ENCODE results near the gene TBX21.
"Not testable (repeated sequence)": the region's sequence is repeated elsewhere in the genome, so short reads cannot be mapped to it uniquely, and the experiment has no call there.

Gene TBX21

DNA sequence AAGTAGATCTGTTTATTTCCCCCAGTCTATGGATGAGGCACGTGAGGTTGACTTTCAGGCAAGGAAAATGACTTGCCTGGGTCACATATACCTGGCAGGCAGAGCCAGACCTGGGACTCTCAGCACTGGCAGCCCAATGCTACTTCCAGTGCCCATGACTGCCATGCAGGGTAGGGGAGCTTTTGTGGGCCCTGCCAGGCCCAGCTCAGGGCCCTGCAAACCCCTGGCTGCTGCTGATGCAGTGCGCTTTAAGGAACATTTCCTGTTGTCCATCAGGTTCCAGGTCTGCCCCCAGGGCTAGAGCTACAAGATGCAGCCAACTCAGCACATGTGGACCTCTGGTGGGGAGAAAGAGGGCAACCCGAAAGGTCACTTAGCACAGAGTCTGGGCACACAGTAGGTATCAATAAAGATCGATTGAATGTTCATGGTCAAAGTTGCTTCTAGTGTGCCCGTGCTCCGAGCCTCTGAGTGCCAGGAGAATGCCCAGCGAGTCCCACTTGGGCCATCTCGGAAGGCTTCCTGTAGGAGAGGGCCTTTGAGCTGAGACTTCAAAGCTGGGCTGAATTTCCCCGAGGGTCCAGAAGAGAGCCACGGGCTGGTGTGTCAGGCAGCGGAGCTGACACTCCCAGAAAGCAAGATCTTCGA lies 513 bp upstream of the TBX21 start:
- DNase-seq (ENCODE audit: low spot score), result no peak

DNA sequence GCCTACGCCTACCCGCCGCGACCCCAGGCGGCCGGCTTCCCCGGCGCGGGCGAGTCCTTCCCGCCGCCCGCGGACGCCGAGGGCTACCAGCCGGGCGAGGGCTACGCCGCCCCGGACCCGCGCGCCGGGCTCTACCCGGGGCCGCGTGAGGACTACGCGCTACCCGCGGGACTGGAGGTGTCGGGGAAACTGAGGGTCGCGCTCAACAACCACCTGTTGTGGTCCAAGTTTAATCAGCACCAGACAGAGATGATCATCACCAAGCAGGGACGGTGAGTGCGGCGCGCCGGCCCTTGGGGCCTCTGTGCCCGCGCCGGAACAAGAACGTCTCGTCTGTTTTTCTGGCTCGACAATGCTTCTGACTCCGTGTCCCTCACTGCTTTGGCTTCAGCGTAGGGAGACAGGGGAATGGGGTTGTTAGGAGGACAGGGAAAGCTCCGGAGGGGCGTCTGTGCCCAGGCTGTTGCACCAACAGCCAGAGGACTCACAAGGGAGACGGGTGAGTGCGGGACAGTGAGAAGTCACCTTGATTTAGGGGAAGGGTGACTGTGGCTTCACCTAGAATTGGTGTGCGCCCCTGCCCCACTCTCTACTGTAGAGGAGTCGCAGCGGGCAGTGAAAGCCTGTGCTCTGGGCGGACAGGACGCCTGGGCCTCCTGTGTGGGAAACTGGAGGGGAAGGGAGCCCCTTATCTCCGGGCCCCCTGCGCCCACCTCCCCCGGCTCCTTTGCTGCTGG lies 806 bp downstream of the TBX21 start:
- no peak for DNase-seq (ENCODE audit: low spot score)

DNA sequence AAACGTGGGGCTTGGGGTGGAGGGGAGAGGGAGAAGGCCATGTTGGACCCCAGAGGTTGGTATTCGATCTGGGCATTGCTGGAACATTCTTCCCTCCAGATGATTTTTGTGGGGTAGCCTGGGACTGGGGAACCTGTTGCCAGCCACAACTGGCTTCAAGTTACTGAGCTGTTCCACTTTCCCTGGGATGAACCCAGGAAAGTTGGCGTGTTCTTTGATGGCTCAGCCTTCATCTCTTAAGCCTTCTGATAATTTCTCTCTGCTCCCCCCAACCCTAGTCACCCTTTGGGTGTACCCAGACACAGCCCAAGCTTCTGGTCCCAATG lies 2.1 kb downstream of the TBX21 start:
- DNase-seq (ENCODE audit: low spot score), result no peak

DNA sequence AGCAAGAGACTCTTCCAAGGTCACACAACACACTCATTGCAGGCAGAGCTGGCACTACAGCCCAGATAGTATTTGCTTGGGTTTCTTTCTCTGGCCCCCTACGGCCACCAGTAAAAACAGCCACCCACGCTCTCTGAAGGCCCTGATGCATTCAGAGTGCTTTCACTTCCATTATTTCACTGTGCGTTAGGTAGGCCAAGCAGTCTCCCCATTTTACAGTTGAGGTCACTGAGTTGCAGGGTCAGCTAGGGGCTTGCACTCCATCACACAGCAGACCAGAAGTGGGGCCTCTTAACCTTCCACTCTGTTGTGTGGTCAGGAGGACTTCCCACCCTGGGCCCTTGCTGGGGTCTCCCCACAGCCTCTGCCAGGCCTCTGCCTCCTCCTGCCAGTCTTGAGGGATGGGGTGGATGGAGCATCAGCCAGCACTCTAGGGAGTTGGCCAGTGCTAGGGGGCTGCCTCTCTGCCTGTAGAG lies 2.5 kb downstream of the TBX21 start:
- DNase-seq (ENCODE audit: low spot score), result no peak

DNA sequence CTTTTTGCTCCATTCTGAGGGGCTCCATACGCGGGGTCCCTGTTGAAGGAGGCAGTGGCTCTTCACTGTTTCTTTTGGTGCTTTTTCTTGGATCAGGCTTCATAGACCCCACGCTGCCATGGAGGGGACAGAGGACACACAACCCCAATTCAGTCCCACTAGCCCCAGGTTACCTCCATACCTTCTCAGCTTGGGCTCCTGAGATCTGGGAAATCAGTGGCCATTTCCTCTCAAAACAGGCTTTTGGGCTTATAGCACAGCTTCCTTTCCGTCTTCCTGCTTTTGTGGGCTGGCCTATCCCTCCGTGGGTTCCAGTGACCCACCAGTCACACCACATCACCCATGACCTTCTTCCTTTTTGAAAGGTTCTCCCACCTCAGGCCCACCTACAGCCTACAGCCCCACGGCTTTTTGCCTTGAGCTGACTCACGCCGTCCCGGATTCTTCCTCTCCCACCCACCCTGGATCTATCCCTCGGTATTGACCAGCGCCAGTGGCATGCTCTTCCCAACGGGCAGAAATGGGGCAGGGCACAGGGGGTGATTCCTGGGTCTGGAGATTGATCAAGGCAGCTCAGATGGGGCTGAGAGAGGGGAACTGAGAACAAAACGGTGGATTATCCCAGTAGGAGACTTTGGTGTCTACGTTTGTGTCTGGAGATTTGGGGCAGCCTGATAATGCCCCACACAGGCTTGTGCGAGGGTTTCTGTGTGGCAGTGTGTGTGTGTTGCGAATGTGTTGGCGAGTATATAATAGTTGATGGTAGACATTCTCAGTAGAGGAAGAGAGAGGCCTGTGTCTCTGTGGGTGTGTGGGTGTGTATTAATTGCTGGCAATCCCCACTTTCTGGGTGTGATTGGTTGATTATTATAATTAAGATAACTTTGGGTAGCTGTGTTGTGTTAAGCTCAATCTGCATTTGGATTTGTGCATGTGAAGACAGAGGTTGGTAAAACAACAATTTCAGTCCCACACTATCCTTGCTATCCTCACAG lies 3.8 kb downstream of the TBX21 start:
- DNase-seq (ENCODE audit: low spot score), result no peak

DNA sequence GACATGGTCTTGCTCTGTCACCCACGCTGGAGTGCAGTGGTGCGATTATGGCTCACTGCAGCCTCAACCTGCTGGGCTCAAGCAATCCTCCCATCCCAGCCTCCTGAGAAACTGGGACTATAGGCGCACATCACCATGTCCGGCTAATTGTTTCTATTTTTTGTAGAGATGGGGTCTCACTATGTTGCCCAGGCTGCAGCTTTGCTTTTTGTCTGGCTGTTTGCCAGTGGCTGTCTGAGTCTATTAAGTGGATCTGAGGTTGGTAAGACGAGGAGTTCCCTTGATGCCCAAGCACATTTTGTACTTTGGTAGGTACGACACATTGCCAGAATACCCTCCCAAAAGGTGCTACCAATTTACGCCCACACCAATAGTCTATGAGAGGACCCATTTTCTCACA lies 5.1 kb downstream of the TBX21 start:
- DNase-seq (ENCODE audit: low spot score), result no peak

DNA sequence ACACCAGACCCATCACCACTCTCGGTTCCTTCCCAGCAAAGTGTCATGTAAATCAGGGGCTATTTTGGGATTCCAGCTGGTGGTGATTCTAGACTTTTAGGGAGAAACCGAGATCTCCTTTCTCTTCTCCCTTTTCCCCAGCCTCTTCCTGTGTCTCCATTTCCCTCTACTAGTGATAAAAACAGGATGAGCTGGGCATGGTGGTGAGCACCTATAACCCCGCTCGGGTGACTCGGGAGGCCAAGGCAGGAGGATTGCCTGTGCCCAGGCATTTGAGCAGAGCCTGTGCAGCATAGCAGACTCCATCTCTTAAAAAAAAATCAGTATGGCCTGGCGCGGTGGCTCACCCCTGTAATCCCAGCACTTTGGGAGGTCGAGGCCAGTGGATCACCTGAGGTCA lies 6.1 kb downstream of the TBX21 start:
- DNase-seq (ENCODE audit: low spot score), result no peak

DNA sequence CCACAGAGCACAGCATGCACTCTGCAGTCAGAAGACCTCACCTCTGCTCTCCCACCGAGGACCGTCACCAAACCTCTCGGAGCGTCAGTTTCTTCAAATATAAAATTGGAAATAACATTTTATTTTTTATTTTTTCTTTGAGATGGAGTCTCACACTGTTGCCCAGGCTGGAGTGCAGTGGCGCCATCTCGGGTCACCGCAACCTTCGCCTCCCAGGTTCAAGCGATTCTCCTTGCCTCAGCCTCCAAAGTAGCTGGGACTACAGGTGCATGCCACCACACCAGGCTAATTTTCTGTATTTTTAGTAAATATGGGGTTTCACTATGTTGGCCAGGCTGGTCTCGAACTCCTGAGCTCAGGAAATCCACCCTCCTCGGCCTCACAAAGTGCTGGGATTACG lies 6.9 kb downstream of the TBX21 start:
- DNase-seq (ENCODE audit: low spot score), result not testable (repeated sequence)

DNA sequence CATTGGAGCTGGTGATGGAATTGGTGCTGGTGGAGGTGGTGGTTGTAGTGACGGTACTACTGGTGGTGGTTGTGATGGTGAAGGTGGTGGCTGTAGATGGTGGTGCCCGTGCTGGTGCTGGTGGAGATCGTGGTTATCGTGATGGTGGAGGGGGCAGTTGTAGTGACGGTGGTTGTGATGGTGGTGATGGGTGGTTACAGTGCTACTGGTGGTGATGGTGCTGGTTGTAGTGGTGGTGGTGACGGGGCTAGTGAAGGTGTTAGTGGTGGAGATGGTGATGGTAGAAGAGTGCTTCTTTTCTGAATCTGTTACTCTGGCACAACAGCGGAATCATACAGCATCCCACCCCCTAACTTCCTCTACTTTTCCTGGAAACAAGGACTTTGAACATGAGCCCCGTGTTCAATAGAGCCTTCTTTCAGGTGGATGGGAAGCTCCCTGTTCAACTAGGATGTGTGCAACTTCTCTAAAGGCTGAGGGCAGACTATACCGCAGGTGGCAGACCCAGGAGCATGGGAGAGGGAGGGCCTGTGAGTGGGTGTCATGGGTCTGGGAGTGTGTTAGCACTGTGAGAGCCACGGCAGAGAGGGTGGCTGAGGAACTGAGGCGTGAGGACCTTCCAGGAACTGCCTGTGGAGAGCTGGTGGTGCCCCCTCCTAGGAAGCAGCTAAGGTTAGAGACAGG lies 8.2 kb downstream of the TBX21 start:
- no peak for DNase-seq (ENCODE audit: low spot score)

DNA sequence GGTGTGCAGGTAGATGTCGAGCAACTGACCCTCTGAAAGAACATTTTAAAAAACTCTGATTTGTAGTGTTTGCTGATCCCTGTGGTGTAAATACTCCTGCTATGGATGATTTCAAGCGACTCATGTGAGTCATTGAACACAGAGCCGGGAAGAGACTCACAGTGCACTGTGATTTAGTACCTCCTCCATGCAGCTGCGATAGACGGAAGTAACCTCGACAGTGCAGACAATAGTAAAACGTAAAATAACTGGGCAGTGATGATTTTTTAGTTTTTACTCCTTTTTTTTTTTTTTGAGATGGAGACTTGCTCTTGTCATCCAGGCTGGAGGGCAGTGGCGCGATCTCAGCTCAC lies 8.7 kb downstream of the TBX21 start:
- DNase-seq (ENCODE audit: low spot score), result no peak

DNA sequence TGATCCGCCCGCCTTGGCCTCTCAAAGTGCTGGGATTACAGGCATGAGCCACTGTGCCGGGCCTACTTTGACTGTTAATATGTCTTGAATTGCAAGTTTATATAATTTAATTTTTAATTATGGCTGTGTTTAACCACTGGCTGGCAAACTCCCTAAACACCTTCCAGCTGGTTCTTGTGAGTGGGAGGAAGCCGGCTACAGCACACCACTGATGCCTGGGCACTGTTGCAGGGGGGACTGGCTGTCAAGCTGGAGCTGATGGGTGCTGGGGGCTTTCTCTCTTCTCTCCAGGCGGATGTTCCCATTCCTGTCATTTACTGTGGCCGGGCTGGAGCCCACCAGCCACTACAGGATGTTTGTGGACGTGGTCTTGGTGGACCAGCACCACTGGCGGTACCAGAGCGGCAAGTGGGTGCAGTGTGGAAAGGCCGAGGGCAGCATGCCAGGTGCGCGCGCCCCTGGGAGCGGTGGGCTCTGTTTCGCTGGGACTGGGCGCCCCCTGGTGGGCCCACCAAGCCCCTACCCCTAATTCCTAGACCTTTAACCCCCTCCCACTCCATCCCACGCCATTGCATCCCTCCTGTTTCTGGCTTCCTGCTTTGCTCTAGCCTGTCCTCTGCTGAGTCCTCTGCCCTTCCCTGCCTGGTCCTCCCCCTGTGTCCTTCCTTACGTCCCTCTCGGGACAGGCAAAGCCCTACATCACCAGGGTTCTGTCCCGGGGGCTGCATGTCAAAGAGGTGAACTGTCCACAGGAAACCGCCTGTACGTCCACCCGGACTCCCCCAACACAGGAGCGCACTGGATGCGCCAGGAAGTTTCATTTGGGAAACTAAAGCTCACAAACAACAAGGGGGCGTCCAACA lies 9.5 kb downstream of the TBX21 start:
- no peak for DNase-seq (ENCODE audit: low spot score)

DNA sequence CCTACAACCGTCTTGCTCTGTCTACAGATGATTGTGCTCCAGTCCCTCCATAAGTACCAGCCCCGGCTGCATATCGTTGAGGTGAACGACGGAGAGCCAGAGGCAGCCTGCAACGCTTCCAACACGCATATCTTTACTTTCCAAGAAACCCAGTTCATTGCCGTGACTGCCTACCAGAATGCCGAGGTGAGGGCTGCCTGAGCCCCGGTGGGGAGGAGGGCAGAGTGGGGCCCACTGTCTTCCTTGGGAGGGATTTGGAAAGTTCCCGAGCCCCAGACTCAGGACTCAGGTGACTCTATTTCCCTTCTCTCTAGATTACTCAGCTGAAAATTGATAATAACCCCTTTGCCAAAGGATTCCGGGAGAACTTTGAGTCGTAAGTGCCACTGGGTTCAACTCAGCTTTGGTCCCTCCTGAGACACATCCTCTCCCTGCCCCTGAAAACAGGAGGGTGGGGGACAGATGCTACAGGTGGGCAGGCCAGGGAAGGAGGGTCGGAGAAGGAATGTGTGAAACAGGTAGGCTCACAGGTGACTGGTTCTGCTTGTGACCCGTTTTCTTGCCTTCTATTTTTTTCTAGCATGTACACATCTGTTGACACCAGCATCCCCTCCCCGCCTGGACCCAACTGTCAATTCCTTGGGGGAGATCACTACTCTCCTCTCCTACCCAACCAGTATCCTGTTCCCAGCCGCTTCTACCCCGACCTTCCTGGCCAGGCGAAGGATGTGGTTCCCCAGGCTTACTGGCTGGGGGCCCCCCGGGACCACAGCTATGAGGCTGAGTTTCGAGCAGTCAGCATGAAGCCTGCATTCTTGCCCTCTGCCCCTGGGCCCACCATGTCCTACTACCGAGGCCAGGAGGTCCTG lies 11.4 kb downstream of the TBX21 start:
- no peak for DNase-seq (ENCODE audit: low spot score)

DNA sequence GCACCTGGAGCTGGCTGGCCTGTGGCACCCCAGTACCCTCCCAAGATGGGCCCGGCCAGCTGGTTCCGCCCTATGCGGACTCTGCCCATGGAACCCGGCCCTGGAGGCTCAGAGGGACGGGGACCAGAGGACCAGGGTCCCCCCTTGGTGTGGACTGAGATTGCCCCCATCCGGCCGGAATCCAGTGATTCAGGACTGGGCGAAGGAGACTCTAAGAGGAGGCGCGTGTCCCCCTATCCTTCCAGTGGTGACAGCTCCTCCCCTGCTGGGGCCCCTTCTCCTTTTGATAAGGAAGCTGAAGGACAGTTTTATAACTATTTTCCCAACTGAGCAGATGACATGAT lies 12.0 kb downstream of the TBX21 start:
- DNase-seq (ENCODE audit: low spot score), result no peak

DNA sequence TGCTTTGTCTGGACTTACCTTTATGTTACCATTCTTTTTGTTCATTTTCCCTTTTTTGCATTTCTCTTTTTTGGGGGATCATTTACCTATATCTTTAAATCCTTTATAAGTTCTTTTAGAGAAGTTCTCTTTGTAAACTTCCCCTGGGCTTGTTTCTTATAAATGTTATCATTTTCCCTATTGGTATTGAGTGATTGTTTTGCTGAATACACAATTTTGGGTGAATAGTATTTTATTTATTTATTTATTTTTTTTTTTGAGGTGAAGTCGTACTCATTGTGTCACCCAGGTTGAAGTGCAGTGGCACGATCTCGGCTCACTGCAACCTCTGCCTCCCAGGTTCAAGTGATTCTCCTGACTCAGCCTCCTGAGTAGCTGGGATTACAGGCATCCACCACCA lies 18.4 kb downstream of the TBX21 start:
- no peak for DNase-seq (ENCODE audit: low spot score)

DNA sequence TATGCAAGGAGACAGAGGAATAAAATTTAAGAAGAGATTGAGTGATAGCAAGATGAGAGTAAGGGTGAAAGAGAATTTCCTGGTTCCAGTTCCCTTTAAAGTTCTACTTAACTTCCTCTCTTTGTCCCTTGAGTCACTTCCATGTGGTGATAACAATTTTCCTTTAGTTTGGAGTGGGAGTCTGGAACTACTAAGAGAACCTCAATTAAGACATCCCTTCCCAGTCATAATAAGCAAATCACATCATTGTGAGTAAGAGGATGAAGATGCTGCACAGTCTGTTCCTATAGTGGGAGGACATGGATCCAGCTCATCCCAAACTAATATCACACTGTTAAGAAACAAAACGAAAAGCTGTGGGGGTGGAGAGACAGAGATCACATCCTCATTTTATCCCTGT lies 24.4 kb downstream of the TBX21 start:
- DNase-seq (ENCODE audit: low spot score), result no peak

DNA sequence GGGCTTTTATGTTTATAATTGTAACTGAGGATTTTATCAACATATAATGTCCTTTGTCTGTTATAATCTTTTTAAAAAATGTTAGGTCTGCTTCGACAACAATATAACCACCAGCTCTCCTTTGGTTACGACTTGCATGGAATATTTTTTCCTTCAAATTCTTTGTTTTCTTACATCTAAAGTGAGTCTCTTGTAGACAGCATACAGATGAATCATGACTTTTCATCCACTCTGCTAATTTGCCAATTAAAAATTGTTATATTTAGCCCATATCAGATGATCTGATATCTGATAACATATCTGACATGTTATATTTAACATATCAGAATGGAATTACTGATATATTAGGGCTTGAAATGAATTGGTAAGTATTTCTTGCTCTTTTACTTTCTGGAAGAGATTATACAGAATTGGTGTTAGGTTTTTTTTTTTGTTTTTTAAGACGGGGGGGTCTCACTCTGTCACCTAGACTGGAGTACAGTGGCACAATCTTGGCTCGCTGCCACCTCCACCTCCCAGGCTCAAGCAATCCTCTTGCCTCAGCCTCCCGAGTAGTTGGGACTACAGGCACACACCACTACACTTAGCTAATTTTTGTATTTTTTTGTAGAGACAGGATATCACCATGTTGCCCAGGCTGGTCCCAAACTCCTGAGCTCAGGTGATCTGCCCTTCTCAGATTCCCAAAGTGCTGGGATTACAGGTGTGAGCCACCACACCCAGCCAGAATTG lies 27.5 kb downstream of the TBX21 start:
- DNase-seq (ENCODE audit: low spot score), result no peak

DNA sequence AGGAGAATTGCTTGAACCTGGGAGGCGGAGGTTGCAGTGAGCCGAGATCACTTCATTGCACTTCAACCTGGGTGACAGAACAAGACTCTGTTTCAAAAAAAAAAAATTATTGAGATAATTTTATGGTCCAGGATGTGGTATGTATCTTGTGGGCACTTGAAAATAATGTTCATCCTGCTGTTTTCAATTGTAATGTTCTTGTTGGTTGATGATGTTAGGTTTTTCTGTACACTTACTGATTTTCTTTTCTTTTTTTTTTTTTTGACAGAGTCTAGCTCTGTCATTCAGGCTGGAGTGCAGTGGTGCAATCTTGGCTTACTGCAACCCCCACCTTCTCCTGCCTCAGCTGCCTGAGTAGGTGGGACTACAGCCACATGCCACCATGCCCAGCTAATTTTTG lies 29.7 kb downstream of the TBX21 start:
- DNase-seq (ENCODE audit: low spot score), result no peak

DNA sequence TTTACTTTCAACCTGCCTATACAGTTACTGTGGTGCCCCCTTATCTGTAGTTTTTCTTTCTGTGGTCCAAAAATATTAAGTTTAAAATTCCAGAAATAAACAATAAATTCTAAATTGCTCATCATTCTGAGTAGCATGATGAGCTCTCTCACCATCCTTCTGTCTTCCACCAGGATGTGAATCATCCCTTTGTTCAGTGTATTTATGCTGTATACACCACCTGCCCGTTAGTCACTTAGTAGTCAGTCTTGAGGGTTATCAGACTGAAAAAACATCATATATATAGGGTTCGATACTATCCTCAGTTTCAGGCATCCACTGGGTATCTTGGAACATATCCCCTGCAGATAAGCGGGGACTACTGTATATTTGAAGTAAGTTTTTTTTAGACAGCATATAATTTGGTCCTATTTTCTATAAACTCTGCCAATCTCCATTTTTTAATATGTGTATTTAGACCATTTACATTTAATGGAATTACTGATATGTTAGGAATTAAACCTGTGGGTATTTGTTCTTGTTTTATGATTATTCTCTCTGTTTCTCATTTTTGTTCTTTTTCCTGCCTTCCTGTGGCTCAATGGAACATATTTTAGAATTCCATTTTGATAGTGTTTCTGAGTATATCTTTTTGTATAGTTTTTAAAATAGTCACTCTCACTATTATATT lies 31.0 kb downstream of the TBX21 start:
- no peak for DNase-seq (ENCODE audit: low spot score)

DNA sequence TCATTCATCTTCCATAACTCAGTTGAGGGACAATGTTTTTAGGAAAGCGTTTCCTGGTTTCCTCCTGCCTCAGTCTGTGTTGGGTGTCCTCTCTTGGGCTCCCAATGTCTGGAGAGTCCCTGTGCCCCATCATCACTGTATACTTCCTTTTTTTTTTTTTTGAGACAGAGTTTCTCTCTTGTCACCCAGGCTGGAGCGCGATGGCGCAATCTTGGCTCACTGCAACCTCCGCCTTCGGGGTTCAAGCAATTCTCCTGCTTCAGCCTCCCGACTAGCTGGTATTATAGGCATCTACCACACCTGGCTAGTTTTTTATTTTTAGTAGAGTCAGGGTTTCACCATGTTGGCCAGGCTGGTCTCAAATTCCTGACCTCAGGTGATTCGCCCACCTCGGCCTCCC lies 40.6 kb downstream of the TBX21 start:
- DNase-seq (ENCODE audit: low spot score), result not testable (repeated sequence)
